ENCODE data around the gene ERVH48-1. TPM values are rescaled to one million over a fixed set of nuclear protein-coding genes. Genes with fewer than 3 reads are reported as not detected.
"Not testable (repeated sequence)": the region's sequence is repeated elsewhere in the genome, so short reads cannot be mapped to it uniquely, and the experiment has no call there.

ERVH48-1 gene
- polyA plus RNA-seq, 1 donor: 1.3 TPM

DNA sequence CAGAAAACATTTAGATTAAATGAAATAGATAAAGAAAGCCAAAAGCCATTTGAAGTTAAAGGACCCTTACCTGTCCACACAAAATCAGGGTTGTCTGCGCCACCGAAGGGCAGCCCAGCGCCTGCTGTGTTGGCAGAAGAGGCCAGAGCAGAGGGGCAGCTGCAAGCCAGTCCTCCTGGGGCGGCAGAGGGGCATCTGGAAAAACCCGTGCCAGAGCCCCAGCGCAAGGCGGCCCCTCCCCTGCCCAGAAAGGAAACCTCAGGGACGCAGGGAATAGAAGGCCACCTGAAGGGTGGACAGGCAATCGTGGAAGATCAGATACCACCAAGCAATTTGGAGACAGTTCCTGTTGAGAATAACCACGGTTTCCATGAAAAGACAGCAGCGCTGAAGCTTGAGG lies 21.6 kb downstream of the ERVH48-1 start:
- DNase-seq: no peak

DNA sequence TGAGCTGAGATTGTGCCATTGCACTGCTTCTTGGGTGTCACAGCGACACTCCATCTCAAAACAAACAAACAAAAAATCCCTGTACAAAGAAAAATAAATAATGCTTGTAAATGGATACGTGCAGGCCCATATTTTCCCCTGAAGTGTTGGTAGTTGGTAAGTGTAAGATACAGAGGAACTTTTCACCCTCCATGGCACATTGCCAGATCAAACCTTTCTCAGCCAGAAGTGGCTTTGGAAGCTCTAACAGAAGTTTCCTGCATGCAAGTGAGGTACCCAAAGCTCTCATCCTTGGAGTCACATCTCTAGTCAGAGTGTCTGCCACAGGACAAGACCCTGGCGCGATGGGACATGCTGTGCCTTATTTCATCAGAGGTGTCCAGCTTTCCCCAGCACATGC lies 25.0 kb downstream of the ERVH48-1 start:
- DNase-seq: no peak

DNA sequence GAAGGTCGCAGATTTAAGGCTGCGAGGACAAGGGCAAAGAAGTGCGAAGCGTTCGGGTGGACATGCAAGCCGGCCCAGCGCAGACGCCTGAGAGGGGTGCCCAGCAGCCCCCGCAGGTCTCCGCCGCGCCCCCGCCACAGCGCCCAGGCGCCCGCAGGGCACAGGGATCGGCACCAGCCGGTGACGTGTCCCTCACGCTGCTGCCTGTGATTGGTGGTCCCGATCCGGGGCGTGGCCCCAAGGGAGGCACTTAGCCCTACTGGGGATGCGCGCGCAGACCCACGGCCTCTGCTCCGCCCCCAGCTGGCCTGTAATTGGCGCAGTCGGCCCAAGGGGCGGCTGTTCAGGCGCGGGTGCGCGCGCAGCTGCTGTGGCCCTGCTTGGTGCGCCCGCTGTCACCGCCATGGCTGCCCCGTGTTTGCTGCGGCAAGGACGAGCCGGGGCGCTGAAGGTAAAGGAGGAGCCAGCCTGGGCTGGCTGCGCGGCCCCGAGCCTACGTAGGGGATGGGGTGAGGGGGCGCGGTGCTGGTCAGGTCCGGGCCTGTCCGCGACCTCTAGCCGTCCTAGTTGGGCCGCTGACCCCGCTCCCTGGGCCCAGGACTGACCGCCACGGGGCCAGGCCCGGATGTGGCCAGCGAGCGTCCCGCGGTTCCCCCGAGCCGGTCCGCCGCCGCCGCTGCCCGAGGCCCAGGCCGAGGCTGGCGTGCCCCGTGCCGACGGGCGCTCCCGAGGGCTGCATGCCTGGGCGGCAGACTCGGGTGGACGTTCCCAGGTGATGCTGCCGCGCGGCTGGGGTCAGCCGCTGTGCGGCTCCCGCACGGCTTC lies 32.3 kb downstream of the ERVH48-1 start, which contains the start of gene NDUFV3:
Gene NDUFV3 (plus strand): TSS at position 379 of the 825 bp plus-strand sequence. CDS start 25 bp downstream, at position 404.
- DNase-seq: peak; percentile 99

DNA sequence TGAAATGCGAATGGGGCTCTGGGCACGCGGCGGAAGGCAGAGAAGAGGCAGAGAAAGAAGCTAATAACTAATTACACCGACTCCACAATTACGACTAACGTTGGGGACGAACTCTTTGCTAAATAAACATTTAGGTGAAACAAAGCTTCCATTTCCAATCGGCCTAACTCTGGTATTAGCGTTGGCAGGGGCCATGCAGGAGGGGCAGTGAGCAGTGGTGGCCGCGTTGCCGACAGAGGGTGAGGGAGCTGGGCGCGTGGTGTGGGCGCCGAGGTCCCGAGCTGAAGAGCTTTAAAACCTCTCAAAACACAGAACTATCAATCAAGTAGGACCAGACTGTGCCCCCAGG lies 32.9 kb downstream of the ERVH48-1 start:
- no peak for DNase-seq

DNA sequence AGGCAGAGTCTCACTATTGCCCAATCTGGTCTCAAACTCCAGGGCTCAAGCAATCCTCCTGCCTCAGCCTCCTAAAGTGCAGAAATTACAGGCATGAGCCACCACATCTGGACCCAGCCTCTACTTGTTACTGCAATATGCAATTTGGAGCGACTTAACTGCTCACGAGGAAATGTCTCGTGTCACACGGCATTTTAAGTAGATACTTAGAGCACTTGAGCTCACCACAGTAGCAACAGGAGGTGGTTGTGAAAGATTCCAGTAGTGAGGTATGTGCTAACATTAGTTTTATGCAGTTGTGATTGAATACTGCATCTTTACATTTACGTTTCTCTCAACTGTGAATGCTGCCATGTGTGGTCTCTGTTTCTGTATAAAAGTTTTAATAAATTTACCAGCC lies 38.1 kb downstream of the ERVH48-1 start:
- no peak for DNase-seq

DNA sequence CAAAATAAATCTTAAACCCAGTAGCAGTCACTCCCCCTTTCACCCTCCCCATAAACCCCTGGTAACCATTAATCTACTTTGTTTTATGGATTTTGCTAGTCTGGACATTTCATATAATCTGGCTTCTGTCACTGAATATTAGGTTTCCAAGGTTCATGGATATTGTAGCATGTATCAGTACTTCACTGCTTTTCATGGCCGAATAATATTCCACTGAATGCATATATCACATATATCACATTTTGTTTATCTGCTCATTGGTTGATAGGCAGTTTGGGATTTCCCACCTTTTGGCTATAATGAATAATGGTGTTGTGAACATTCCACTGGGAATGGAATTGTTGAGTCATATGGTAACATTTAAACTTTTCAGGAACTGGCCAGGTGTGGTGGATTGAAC lies 41.5 kb downstream of the ERVH48-1 start:
- DNase-seq: no peak

DNA sequence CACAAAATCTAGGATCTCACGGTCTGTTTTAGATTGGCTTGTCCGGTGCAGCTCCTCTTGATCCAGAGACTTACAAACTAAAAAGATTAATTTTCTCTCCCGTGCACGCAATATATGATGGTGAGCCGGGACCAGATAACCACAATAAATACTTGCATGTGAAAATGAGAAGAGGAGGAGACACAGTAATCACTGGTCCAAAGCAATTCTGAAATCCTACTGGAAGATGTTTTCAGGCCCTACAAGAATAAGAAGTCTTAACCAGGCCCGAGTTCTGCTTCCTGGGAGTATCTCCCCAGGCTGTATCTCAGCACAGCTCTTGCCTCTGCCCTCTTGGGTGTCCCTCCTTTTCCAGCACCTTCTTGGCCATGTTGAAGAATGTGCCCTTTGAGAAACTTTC lies 45.1 kb downstream of the ERVH48-1 start:
- no peak for DNase-seq

DNA sequence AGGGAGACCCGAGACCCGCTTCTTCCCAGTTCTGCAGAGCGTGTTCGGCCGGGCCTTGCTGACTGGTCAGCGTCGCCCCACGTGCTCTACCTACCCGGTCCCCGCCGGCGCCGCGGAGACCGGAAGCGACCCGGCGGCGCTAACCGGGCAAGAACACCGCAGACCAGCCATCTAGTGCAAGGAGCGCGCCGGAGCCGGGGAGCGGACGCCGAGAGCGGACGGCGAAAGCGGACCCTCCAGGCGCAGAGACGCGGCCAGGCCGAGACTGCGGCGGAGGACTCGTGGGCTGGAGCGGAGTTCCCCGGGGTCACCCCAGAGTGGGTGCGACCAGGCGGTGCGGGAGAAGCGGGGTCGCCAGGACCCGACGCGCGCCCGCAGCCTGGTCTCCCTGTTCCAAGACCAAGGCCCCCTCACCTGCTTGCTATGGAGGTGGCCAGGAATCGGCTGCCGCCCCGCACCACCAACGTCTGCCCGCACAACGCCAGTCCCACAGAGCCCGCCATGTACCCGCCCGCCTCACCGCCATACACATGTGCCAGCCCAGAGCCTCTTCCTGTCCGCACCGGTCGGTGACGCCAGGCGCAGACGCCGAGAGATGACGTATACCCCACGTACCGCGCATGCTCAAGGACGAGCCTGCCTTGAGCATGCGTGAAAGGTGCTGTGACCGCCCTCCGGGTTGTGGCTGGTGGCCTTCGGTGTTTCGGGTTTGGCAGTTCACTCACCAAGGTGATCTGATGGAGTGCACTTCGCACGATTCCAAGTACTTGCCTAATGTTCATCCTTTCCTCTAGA lies 46.2 kb downstream of the ERVH48-1 start, which contains the start of gene WDR4:
Gene WDR4 (minus strand): TSS at position 547 of the 795 bp plus-strand sequence. CDS start 44 bp downstream, at position 503.
- peak; percentile 99 for DNase-seq

DNA sequence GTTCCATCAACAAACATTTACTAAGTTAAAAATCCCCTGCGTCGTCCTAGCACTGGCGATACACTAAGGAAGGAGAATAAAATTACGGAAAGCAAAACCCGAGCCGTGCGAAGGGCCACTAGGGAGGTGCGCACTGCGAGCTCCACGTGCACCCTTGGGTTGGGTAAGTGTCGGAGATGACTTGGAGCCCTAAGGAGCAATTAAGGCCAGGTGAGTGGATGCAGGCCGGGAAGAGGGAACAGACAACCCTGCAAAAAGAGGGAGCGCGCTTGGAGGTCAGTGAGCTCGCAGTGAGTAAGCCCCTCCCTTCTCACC lies 46.8 kb downstream of the ERVH48-1 start:
- no peak for DNase-seq

DNA sequence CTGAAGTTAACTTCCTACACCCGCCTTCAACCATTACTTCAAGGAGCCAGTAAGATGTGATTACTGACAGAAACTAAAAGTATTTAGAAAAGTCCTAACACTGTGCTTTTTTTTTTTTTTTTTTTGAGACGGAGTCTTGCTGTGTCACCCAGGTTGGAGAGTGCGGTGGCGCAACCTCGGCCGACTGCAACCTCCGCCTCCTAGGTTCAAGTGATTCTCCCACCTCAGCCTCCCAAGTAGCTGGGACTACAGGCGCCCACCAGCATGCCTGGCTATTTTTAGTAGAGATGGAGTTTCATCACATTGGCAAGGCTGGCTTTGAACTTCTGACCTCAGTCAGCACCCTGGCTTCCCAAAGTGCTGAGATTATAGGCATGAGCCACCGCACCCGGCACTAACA lies 49.6 kb downstream of the ERVH48-1 start:
- not testable (repeated sequence) for DNase-seq

DNA sequence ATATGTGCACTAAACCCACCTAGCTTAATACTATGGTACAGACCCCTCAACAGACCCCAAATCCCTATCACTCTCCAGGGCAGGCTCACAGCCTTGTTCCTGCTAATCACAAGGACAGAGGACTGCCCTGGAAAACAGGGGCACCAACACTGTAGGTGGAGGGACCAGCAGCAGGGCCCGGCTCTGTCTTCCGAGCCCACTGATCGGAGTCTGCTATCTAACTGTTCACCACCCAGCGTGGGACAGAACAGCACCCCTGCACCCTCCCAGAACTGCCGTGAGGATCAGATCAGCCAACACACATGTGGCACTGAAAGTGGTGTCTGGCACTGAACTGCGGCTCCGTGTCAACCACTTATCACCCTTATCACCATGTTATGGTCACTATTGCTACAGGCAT lies 52.3 kb downstream of the ERVH48-1 start:
- no peak for DNase-seq

DNA sequence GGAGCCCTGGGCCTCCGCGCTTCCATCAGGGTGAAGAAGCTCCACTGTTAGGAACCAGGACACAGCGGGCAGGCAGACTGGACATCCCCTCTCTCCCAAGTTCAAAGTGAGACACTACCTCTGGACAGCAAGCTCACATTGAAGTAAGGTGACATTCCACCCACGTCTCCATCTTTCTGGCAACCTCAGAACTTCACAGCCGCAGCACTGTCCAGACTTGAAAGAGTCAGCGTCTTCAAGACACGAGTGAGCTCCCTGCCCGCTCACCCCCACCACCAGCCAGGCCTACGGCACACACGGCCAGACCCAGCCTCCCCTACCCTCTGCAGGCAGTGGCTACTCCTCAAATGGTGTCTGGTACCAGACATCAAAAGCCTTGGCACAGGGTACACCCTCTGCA lies 57.2 kb downstream of the ERVH48-1 start:
- DNase-seq: no peak

Other genes starting within 250 kb of the ERVH48-1 start
- 10.0 TPM for gene WDR4, start 46.1 kb downstream of the ERVH48-1 start, polyA plus RNA-seq (ENCODE audit: insufficient read length)
- gene NDUFV3, start 32.3 kb downstream of the ERVH48-1 start, polyA plus RNA-seq (ENCODE audit: insufficient read length): 37.6 TPM
- gene PKNOX1, start 48.9 kb upstream of the ERVH48-1 start, polyA plus RNA-seq (ENCODE audit: insufficient read length): 21.0 TPM
- 15.2 TPM for gene CBS, start 150.2 kb upstream of the ERVH48-1 start, polyA plus RNA-seq (ENCODE audit: insufficient read length)
- 24.6 TPM for gene U2AF1, start 181.9 kb upstream of the ERVH48-1 start, polyA plus RNA-seq (ENCODE audit: insufficient read length)
- 0.34 TPM for gene CRYAA, start 243.4 kb upstream of the ERVH48-1 start, polyA plus RNA-seq (ENCODE audit: insufficient read length)

All from hindlimb muscle (tissue), 1 donor.